Prostate gland (tissue), 1 donor: ENCODE data around the gene INTS15.

Source experiments
- POLR2A ChIP-seq: fragments of 450-650 bp; IDR thresholded peaks from one replicate; pipeline ENCODE4 v1.6.1; 2016; ENCODE audit warnings: antibody characterized with exemption, mild to moderate bottlenecking
- POLR2AphosphoS5 ChIP-seq: sonication (generic); formaldehyde crosslinking; IDR thresholded peaks from one replicate; pipeline ENCODE4 v1.6.1; 2017; ENCODE audit warnings: antibody characterized with exemption

- TF ChIP-seq POLR2A (no peak), POLR2AphosphoS5 (no peak)
Measured at GRCh38 chr7:6647541-6647940, 57.7 kb downstream of the INTS15 start.
